A673 (cell line): ENCODE measurements around the gene GALNT9.

Source experiments
- EZH2 ChIP-seq: fragments of 200-600 bp; sonication (generic); IDR thresholded peaks from 2 replicates; pipeline ENCODE4 v1.6.1; 2017; ENCODE audit warnings: borderline replicate concordance, low read depth, mild to moderate bottlenecking, mixed read lengths, antibody characterized with exemption, low read length; ENCODE audit not compliant: poor library complexity, severe bottlenecking
- TF ChIP-seq, protein P1 (sequence below): fragments of 300-800, 200-600 bp; sonication (generic); conservative IDR thresholded peaks from 2 replicates; pipeline ENCODE4 v1.5.1; 2017; ENCODE audit warnings: low read depth, mild to moderate bottlenecking, antibody characterized with exemption, low read length, moderate library complexity, mixed read lengths

GRCh38 chr12:132313182-132313581 is 16.2 kb downstream of the GALNT9 start:
- TF ChIP-seq EZH2, result no peak
- TF ChIP-seq, protein P1, sequence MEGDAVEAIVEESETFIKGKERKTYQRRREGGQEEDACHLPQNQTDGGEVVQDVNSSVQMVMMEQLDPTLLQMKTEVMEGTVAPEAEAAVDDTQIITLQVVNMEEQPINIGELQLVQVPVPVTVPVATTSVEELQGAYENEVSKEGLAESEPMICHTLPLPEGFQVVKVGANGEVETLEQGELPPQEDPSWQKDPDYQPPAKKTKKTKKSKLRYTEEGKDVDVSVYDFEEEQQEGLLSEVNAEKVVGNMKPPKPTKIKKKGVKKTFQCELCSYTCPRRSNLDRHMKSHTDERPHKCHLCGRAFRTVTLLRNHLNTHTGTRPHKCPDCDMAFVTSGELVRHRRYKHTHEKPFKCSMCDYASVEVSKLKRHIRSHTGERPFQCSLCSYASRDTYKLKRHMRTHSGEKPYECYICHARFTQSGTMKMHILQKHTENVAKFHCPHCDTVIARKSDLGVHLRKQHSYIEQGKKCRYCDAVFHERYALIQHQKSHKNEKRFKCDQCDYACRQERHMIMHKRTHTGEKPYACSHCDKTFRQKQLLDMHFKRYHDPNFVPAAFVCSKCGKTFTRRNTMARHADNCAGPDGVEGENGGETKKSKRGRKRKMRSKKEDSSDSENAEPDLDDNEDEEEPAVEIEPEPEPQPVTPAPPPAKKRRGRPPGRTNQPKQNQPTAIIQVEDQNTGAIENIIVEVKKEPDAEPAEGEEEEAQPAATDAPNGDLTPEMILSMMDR, result no peak
